Stimulated activated CD8-positive, alpha-beta memory T cell treated with anti-CD3 and anti-CD28 coated beads, Interleukin-7, amount 100 ng/mL, for 24 hours (primary cell): Measurements from ENCODE around the gene DBX2.
"Not testable (repeated sequence)": the region's sequence is repeated elsewhere in the genome, so short reads cannot be mapped to it uniquely, and the experiment has no call there.

ENCODE experiments used
- DNase-seq: peaks from one replicate; pipeline ENCODE4 v3.0.0-alpha.2; 2020; ENCODE audit warnings: low read depth

The DBX2 gene

GRCh38 chr12:45010059-45010458, 40.8 kb downstream of the DBX2 start:
- DNase-seq = no peak

- no peak for DNase-seq
Observed at GRCh38 chr12:45008211-45008610, 42.7 kb downstream of the DBX2 start.

- no peak for DNase-seq
Observed at GRCh38 chr12:44999355-44999754, 51.5 kb downstream of the DBX2 start.

- DNase-seq = no peak
Observed at GRCh38 chr12:44993161-44993560, 57.7 kb downstream of the DBX2 start.

GRCh38 chr12:44984863-44985262, 66.0 kb downstream of the DBX2 start:
- not testable (repeated sequence) for DNase-seq

GRCh38 chr12:44979918-44980317, 71.0 kb downstream of the DBX2 start:
- no peak for DNase-seq

GRCh38 chr12:44976246-44976645, 74.7 kb downstream of the DBX2 start:
- DNase-seq = no peak

GRCh38 chr12:44972746-44973421, 78.0 kb downstream of the DBX2 start:
- no peak for DNase-seq

- DNase-seq = no peak
Observed at GRCh38 chr12:44968965-44969364, 81.9 kb downstream of the DBX2 start.
